Testis (tissue), 3 donors: Measurements from ENCODE around the gene MIPEP. TPM values are rescaled to one million over a fixed set of nuclear protein-coding genes. Genes with fewer than 3 reads are reported as not detected.

Experiments
- DNase-seq: peaks from one replicate; pipeline ENCODE4 v3.0.0-alpha.2; 2019
- H3K27ac ChIP-seq, 2 donors: fragments of 200-600 bp; sonication (generic); one replicate each; pipeline ENCODE4 v1.5.1; 2019
- H3K27me3 ChIP-seq: fragments of 200-600 bp; sonication (generic); one replicate; pipeline ENCODE4 v1.5.1; 2019
- H3K36me3 ChIP-seq: fragments of 200-600 bp; sonication (generic); one replicate; pipeline ENCODE4 v1.5.1; 2017; ENCODE audit warnings: low read depth; ENCODE audit errors: missing control alignments
- H3K4me1 ChIP-seq: fragments of 200-600 bp; sonication (generic); one replicate; pipeline ENCODE4 v1.5.1; 2019
- H3K4me3 ChIP-seq, 2 donors: fragments of 200-600 bp; sonication (generic); one replicate each; pipeline ENCODE4 v1.5.1; 2017 to 2019
- H3K9me3 ChIP-seq: fragments of 200-600 bp; sonication (generic); one replicate; pipeline ENCODE4 v1.5.1; 2017
- CTCF ChIP-seq, 3 experiments: fragments of 450-650 bp in 2 of 3; fragments of 200-600 bp in 1 of 3; sonication (generic) in 1 of 3; IDR thresholded peaks; one replicate each; pipeline ENCODE4 v1.5.1; 2016 to 2019; ENCODE audit warnings: antibody characterized with exemption in 3 of 3, mild to moderate bottlenecking in 2 of 3, moderate library complexity in 1 of 3
- POLR2A ChIP-seq: fragments of 450-650 bp; IDR thresholded peaks from one replicate; pipeline ENCODE4 v1.6.1; 2017; ENCODE audit warnings: antibody characterized with exemption, mild to moderate bottlenecking, moderate library complexity
- WGBS, 2 donors: methylation state at CpG; one replicate each; pipeline ENCODE4 v1.1.5; 2018; 5-methylcytosine and 5-hydroxymethylcytosine counted together
- intact Hi-C: fragments of 100-400 bp; cut with DNase I; formaldehyde crosslinking; loops from one replicate; pipeline ENCODE4 v1.15.1; 2023; ENCODE audit warnings: low total_unique reads
- polyA plus RNA-seq: library from polyadenylated mRNA; stranded (reverse); fragments of 350-450 nt; fragmentation: Illumina TruSeq; extraction: RNeasy Lipid Tissue Mini Kit (QIAGEN cat#74804); gene quantifications from one replicate; pipeline ENCODE4 v1.2.3, GENCODE V29; 2014; ENCODE audit warnings: low read depth, low replicate concordance; ENCODE audit not compliant: insufficient read depth
- total RNA-seq, 2 donors: library from RNA; depleted of rRNA; stranded (reverse); fragments of >200 nt; gene quantifications; one replicate each; pipeline ENCODE4 v1.2.3, GENCODE V29; 2016

Gene MIPEP
- total and polyA plus RNA-seq, 3 donors from 2014 or later: 25.7 to 29.4 (median 27.6) TPM

- Histone ChIP-seq H3K36me3 (no peaks in the 10 kb centered on the region), H3K27ac (no peak overlapping the region), H3K27me3 (no peaks in the 10 kb centered on the region), H3K4me3 (no peak overlapping the region), H3K4me1 (no peaks in the 10 kb centered on the region), H3K9me3 (no peaks in the 10 kb centered on the region)
- intact Hi-C loops: no loop called here
- 67 to 73% methylated on average over 5 of the region's 5 CpGs for WGBS, 2 donors
- TF ChIP-seq CTCF (IDR thresholded peaks at IDR 0.05): no peak
- no peak for TF ChIP-seq POLR2A
- DNase-seq: no peak
These were observed 201.6 kb downstream of the MIPEP start for GRCh38 chr13:23687614-23688013.

GRCh38 chr13:23686948-23687347 lies 202.3 kb downstream of the MIPEP start:
- no peaks in the 10 kb centered on the region for H3K4me1 ChIP-seq
- WGBS, 2 donors: 93 to 98% methylated on average over 3 of the region's 3 CpGs
- TF ChIP-seq CTCF (IDR thresholded peaks at IDR 0.05) (no peak), POLR2A (no peak)
- no peaks in the 10 kb centered on the region for H3K36me3 ChIP-seq
- intact Hi-C loops: no loop called here
- H3K27me3 ChIP-seq: no peaks in the 10 kb centered on the region
- no peak overlapping the region for H3K27ac ChIP-seq
- DNase-seq: no peak
- H3K4me3 ChIP-seq: no peak overlapping the region
- no peaks in the 10 kb centered on the region for H3K9me3 ChIP-seq

- no peaks in the 10 kb centered on the region for H3K4me1 ChIP-seq
- H3K4me3 ChIP-seq: no peak overlapping the region
- no peaks in the 10 kb centered on the region for H3K36me3 ChIP-seq
- no peaks in the 10 kb centered on the region for H3K9me3 ChIP-seq
- no peak overlapping the region for H3K27ac ChIP-seq
- intact Hi-C loops: no loop called here
- 79 to 91% methylated on average over 1 of the region's 1 CpG for WGBS, 2 donors
- DNase-seq: no peak
- TF ChIP-seq POLR2A (no peak), CTCF (IDR thresholded peaks at IDR 0.05) (no peak)
- H3K27me3 ChIP-seq: no peaks in the 10 kb centered on the region
These were observed 203.8 kb downstream of the MIPEP start for GRCh38 chr13:23685416-23685815.

- no peak overlapping the region for H3K4me3 ChIP-seq
- no peaks in the 10 kb centered on the region for H3K36me3 ChIP-seq
- TF ChIP-seq POLR2A: no peak
- no peak for TF ChIP-seq CTCF (IDR thresholded peaks at IDR 0.05)
- H3K27me3 ChIP-seq: no peaks in the 10 kb centered on the region
- intact Hi-C loops: no loop called here
- DNase-seq: no peak
- H3K4me1 ChIP-seq: no peaks in the 10 kb centered on the region
- H3K9me3 ChIP-seq: no peaks in the 10 kb centered on the region
- no peak overlapping the region for H3K27ac ChIP-seq
- WGBS, 2 donors: 94 to 99% methylated on average over 2 of the region's 2 CpGs
These were observed 204.6 kb downstream of the MIPEP start for GRCh38 chr13:23684647-23685046.

- no peaks in the 10 kb centered on the region for H3K36me3 ChIP-seq
- intact Hi-C loops: no loop called here
- H3K4me1 ChIP-seq: no peaks in the 10 kb centered on the region
- TF ChIP-seq POLR2A (no peak), CTCF (IDR thresholded peaks at IDR 0.05) (no peak)
- DNase-seq: no peak
- no peak overlapping the region for H3K4me3 ChIP-seq
- no peaks in the 10 kb centered on the region for H3K9me3 ChIP-seq
- 84 to 90% methylated on average over 4 of the region's 4 CpGs for WGBS, 2 donors
- no peak overlapping the region for H3K27ac ChIP-seq
- no peaks in the 10 kb centered on the region for H3K27me3 ChIP-seq
These were observed 206.1 kb downstream of the MIPEP start for GRCh38 chr13:23683084-23683483.
